ENCODE measurements around the gene ANKRD44.
"Not testable (repeated sequence)": the region's sequence is repeated elsewhere in the genome, so short reads cannot be mapped to it uniquely, and the experiment has no call there.

Gene ANKRD44

DNA sequence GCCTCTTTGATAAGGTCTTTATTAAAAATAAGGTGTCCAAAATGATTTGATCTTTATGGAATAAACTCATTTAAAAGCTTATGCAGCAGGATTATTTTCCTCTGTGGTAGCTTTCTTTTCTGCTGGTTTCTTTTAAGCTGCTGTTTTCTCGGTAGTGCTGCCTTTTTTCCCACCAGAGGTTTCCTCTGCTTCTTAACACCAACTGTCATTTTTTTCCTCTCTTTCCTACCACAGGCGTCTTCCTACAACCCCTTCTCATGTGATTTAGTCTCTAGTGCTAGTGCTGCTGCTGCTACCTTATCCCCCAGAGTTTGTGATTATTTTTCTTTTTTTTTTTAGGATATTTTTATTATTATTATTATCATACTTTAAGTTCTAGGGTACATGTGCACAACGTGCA lies 281.9 kb downstream of the ANKRD44 start:
- ChIA-PET CTCF (interaction anchor here (0.9 to 3.1 kb wide), 10 partner anchors 9 to 140 kb away, joined by 3 to 9 read pairs (median 3); no protein-coding TSS in a partner anchor), POLR2A (no interaction called here)
- DNase-seq (ENCODE audit: extremely low spot score), result no peak
- TF ChIP-seq, protein P1, sequence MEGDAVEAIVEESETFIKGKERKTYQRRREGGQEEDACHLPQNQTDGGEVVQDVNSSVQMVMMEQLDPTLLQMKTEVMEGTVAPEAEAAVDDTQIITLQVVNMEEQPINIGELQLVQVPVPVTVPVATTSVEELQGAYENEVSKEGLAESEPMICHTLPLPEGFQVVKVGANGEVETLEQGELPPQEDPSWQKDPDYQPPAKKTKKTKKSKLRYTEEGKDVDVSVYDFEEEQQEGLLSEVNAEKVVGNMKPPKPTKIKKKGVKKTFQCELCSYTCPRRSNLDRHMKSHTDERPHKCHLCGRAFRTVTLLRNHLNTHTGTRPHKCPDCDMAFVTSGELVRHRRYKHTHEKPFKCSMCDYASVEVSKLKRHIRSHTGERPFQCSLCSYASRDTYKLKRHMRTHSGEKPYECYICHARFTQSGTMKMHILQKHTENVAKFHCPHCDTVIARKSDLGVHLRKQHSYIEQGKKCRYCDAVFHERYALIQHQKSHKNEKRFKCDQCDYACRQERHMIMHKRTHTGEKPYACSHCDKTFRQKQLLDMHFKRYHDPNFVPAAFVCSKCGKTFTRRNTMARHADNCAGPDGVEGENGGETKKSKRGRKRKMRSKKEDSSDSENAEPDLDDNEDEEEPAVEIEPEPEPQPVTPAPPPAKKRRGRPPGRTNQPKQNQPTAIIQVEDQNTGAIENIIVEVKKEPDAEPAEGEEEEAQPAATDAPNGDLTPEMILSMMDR (IDR thresholded peaks at IDR 0.05; ENCODE audit: control extremely low read depth, extremely low read depth, low read depth, missing control alignments), result no peak

DNA sequence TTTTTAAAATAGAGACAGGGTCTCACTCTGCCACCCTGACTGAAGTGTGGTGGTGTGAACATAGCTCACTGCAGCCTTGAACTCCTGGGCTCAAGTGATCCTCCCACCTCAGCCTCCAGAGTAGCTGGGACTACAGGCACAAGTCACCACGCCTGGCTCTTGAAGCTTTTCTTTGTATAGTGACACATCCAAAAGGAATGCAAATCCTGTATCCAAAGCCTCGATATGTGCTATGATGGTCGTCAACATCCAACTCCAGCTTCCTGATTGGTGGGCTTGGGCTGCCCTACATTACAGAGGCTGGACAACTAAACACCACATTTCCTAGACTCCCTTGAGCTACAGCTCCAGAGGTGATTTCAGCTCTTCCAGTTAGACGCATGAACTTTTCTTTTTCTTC lies 282.4 kb downstream of the ANKRD44 start:
- no peak for DNase-seq (ENCODE audit: extremely low spot score)
- CTCF ChIA-PET, result interaction anchor here (0.9 to 3.1 kb wide), 11 partner anchors 8 to 140 kb away, joined by 3 to 9 read pairs (median 3); no protein-coding TSS in a partner anchor
- POLR2A ChIA-PET, result no interaction called here
- TF ChIP-seq, protein P1 (IDR thresholded peaks at IDR 0.05; ENCODE audit: control extremely low read depth, extremely low read depth, low read depth, missing control alignments), result no peak

DNA sequence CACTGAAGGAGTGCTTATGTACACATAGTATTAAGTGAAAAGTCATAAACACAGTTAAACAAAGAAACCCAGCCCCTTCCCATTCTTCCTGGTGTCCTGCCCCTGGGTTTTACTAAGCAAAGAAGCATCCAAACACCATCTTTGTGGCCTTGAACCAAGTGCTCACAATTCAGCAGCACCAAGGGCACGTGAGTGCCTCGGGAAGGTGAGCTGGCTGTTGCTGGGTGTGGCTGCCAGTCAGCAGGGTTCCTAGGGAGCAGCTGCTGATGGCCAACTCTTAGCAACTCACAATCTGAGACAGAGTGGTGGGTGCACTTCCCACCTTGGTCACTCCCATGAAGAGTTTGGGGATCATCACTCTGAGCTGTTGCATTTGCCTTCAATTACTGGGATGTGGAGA lies 286.4 kb downstream of the ANKRD44 start:
- ChIA-PET CTCF (interaction anchor here (1.1 to 1.5 kb wide), 2 partner anchors 9 to 13 kb away, joined by 3 to 6 read pairs; no protein-coding TSS in a partner anchor), POLR2A (no interaction called here)
- no peak for DNase-seq (ENCODE audit: extremely low spot score)
- TF ChIP-seq, protein P1 (IDR thresholded peaks at IDR 0.05; ENCODE audit: control extremely low read depth, extremely low read depth, low read depth, missing control alignments), result no peak

DNA sequence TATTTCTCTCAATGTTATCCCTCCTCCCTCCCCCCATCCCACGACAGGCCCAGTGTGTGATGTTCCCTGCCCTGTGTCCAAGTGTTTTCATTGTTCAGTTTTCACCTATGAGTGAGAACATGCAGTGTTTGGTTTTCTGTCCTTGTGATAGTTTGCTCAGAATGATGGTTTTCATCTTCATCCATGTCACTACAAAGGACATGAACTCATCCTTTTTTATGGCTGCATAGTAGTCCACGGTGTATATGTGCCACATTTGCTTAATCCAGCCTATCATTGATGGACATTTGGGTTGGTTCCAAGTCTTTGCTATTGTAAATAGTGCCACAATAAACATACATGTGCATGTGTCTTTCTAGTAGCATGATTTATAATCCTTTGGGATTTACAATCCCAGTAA lies 289.7 kb downstream of the ANKRD44 start:
- POLR2A ChIA-PET; DNase-seq (ENCODE audit: extremely low spot score): not testable (repeated sequence)
- CTCF ChIA-PET, result interaction anchor here (1.2 kb wide), 1 partner anchor 93 kb away, joined by 3 read pairs; no protein-coding TSS in a partner anchor

DNA sequence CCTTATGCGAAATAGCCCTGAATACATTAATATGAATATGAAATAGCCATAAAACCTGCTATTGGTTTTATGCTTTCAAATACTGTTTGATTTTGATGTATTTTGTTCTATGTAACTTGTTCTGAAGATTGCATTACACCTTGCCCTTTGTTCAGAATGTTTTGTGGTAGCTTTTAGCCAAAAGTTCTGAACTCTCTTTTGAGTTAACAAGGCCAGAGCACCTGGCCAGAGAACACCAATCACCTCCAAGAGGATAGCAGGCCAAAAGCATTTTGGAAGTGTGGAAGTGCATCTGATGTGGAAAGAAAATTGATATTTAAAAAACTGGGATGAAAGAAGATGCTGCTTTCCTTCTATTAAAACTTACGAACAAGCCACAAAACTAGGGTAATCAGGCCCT lies 297.5 kb downstream of the ANKRD44 start:
- ChIA-PET POLR2A (interaction anchor here (0.5 kb wide), 1 partner anchor 282 kb away, joined by 3 read pairs; no protein-coding TSS in a partner anchor), CTCF (interaction anchor here (2.0 to 2.9 kb wide), 3 partner anchors 14 to 262 kb away, joined by 4 to 24 read pairs (median 7); no protein-coding TSS in a partner anchor)
- TF ChIP-seq, protein P1 (IDR thresholded peaks at IDR 0.05; ENCODE audit: control extremely low read depth, extremely low read depth, low read depth, missing control alignments), result no peak
- DNase-seq (ENCODE audit: extremely low spot score), result no peak

DNA sequence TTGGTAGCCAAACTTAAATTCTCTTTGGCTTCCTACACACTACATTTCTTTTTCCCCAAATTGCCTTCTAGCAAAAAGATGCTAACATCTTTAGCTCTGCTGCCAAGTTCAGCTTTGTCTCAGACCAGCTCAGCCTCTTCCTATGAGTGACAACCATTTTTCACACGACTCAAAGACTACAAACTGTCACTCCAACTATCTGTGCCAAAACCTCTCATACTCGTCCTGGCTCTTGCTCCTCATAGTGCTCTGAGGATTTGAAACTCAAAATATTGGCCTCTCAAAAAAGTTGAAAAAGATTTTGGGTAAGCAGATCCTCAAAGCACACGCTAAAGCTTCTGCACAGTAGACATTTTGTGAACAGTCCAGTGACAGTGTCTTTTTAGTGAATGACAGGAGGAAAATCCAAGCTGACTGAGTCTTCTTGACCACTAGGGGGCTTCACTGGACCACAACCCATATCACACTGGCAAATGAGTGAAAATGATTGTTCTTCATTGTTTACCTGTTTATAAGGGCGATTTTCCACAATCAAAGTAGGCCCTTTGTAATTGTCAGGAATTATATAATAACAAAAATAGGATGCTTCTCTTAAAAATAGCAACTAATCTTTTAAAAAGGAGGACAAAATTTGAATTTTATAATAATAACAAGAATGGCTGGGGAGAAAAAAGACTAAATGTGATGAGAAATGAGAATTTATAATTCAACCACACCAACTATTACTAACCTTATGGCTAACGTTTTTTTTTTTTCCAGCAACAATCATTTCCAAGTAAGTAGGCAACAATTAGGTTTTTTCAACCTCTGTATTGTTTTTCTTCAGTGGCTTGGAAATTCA lies 298.6 kb downstream of the ANKRD44 start:
- peak; percentile 41 for DNase-seq (ENCODE audit: extremely low spot score)
- CTCF ChIA-PET, result interaction anchor here (0.7 to 2.9 kb wide), 22 partner anchors 8 to 375 kb away, joined by 3 to 24 read pairs (median 4); no protein-coding TSS in a partner anchor
- POLR2A ChIA-PET, result no interaction called here
- TF ChIP-seq, protein P1 (IDR thresholded peaks at IDR 0.05; ENCODE audit: control extremely low read depth, extremely low read depth, low read depth, missing control alignments), result peak; percentile 68

DNA sequence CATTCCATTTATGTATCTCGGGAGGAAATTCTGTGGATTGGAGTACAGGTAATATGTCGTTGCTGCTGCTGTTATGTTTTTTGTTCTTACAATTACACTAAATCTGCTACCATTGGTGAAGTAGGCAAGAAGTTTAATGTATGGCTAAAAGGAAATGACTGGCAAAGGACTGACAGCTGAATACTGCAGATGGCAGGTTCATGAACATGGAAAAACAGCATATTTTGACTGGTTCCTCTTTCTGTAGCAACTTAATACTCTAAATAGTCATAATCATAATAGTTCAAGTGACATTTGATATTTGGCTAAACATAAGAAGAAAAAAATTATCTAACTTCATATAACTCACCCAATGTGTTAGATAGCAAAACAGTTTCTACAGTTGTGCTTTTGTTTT lies 299.6 kb downstream of the ANKRD44 start:
- CTCF ChIA-PET, result interaction anchor here (0.7 to 2.9 kb wide), 18 partner anchors 8 to 376 kb away, joined by 3 to 24 read pairs (median 4); no protein-coding TSS in a partner anchor
- POLR2A ChIA-PET, result no interaction called here
- TF ChIP-seq, protein P1 (IDR thresholded peaks at IDR 0.05; ENCODE audit: control extremely low read depth, extremely low read depth, low read depth, missing control alignments), result no peak
- no peak for DNase-seq (ENCODE audit: extremely low spot score)
